B cell (primary cell): ENCODE results near the gene STH. TPM values are rescaled to one million over a fixed set of nuclear protein-coding genes. Genes with fewer than 3 reads are reported as not detected.

Experiments
- ATAC-seq: fragments of 200-7000 bp; cut with Tn5 transposase; one replicate; pipeline ENCODE4 v1.10.0; 2021; ENCODE audit warnings: low read depth, mild to moderate bottlenecking, moderate number of reproducible peaks, moderate library complexity
- CTCF ChIA-PET: fragments of 350-600 bp; sonication (Branson Sonifier 250); formaldehyde crosslinking; loops from one replicate; lab custom pipeline; 2021; ENCODE audit warnings: antibody characterized with exemption, inconsistent platforms; lab: Charles Lee
- POLR2A ChIA-PET: fragments of 350-600 bp; sonication (Branson Sonifier 250); formaldehyde crosslinking; loops from one replicate; lab custom pipeline; 2021; ENCODE audit warnings: antibody characterized with exemption; lab: Charles Lee
- DNase-seq: peaks from one replicate; pipeline ENCODE4 v3.0.0; 2013
- H2AFZ ChIP-seq: 2 replicates; pipeline ENCODE4 v1.6.1; 2012; ENCODE audit warnings: mild to moderate bottlenecking, low read depth, low read length; ENCODE audit not compliant: insufficient read depth, poor library complexity, severe bottlenecking
- H3K27ac ChIP-seq, 2 donors: 1 replicate in 1 of 2; 2 replicates in 1 of 2; pipeline ENCODE4 v1.5.1; 2012 to 2013; ENCODE audit warnings: low read length in 2 of 2, mild to moderate bottlenecking in 2 of 2, moderate library complexity in 1 of 2
- H3K27me3 ChIP-seq, 4 experiments: fragments of 200-600 bp in 1 of 4; sonication (generic) in 1 of 4; replicated peaks in 1 of 4; 1 replicate in 2 of 4; 2 replicates in 2 of 4; pipeline versions ENCODE4 v1.6.1 to v1.7.0; 2013 to 2016; ENCODE audit warnings: low read length in 3 of 4, mild to moderate bottlenecking in 2 of 4, mixed read lengths in 1 of 4, moderate library complexity in 1 of 4; ENCODE audit not compliant: insufficient read depth in 4 of 4, control insufficient read depth in 3 of 4; ENCODE audit errors: control extremely low read depth in 1 of 4
- H3K36me3 ChIP-seq, 2 experiments: replicated peaks in 1 of 2; 1 replicate in 1 of 2; 2 replicates in 1 of 2; pipeline versions ENCODE4 v1.6.1 to v1.7.1; 2013; ENCODE audit warnings: low read length in 1 of 2; ENCODE audit not compliant: insufficient read depth in 2 of 2, control insufficient read depth in 1 of 2; ENCODE audit errors: control extremely low read depth in 1 of 2, extremely low read depth in 1 of 2
- H3K4me1 ChIP-seq, 2 donors: fragments of 200-600 bp in 1 of 2; sonication (generic) in 1 of 2; 1 replicate in 1 of 2; 2 replicates in 1 of 2; pipeline versions ENCODE4 v1.5.1 to v1.6.1; 2013 to 2017; ENCODE audit warnings: low read length in 2 of 2; ENCODE audit not compliant: control insufficient read depth in 2 of 2, insufficient read depth in 2 of 2
- H3K4me2 ChIP-seq: replicated peaks from 2 replicates; pipeline ENCODE3; 2012; ENCODE audit warnings: mild to moderate bottlenecking, low read depth, low read length; ENCODE audit not compliant: poor library complexity, severe bottlenecking
- H3K4me3 ChIP-seq, 5 experiments: fragments of 200-600 bp in 1 of 5; sonication (generic) in 1 of 5; 1 replicate in 3 of 5; 2 replicates in 2 of 5; pipeline versions ENCODE4 v1.5.1 to v1.7.0; 2011 to 2016; ENCODE audit warnings: low read length in 4 of 5, mild to moderate bottlenecking in 4 of 5, low read depth in 2 of 5, control low read depth in 1 of 5, moderate library complexity in 1 of 5; ENCODE audit not compliant: insufficient read depth in 1 of 5; ENCODE audit errors: control extremely low read depth in 1 of 5, extremely low read depth in 1 of 5
- H3K79me2 ChIP-seq: fragments of 200-600 bp; sonication (generic); one replicate; pipeline ENCODE4 v1.6.0; 2016; ENCODE audit warnings: low read length; ENCODE audit not compliant: control insufficient read depth, insufficient read depth
- H3K9ac ChIP-seq: fragments of 200-600 bp; sonication (generic); 2 replicates; pipeline ENCODE4 v1.6.1; 2017; ENCODE audit warnings: mild to moderate bottlenecking, low read length, moderate library complexity
- H3K9me3 ChIP-seq, 3 donors: one replicate each; pipeline versions ENCODE4 v1.6.1 to v1.7.1; 2013; ENCODE audit warnings: low read length in 2 of 3; ENCODE audit not compliant: control insufficient read depth in 2 of 3, insufficient read depth in 1 of 3; ENCODE audit errors: control extremely low read depth in 1 of 3
- H4K20me1 ChIP-seq: 2 replicates; pipeline ENCODE4 v1.6.0; 2012; ENCODE audit warnings: mild to moderate bottlenecking, low read length; ENCODE audit not compliant: insufficient read depth, control insufficient read depth, poor library complexity, severe bottlenecking
- H3K27ac Mint-ChIP-seq: one replicate; pipeline ENCODE4 v1.8.0; 2021; ENCODE audit warnings: mixed read lengths
- H3K27me3 Mint-ChIP-seq: one replicate; pipeline ENCODE4 v1.8.0; 2021; ENCODE audit warnings: mixed read lengths
- H3K4me1 Mint-ChIP-seq: one replicate; pipeline ENCODE4 v1.8.0; 2021; ENCODE audit warnings: mixed read lengths
- H3K4me3 Mint-ChIP-seq: one replicate; pipeline ENCODE4 v1.8.0; 2021; ENCODE audit warnings: mixed read lengths
- H3K9me3 Mint-ChIP-seq: one replicate; pipeline ENCODE4 v1.8.0; 2022; ENCODE audit warnings: mixed read lengths; ENCODE audit not compliant: insufficient read depth
- CTCF ChIP-seq: fragments of 200-600 bp; IDR thresholded peaks from one replicate; pipeline ENCODE4 v1.8.0; 2022; ENCODE audit warnings: antibody characterized with exemption, mild to moderate bottlenecking
- EZH2 ChIP-seq: IDR thresholded peaks from 2 replicates; pipeline ENCODE4 v1.6.1; 2012; ENCODE audit warnings: borderline replicate concordance, low read depth, mild to moderate bottlenecking, moderate library complexity, low read length; ENCODE audit not compliant: insufficient read depth, poor library complexity, severe bottlenecking
- WGBS: methylation state at CpG from one replicate; pipeline ENCODE4 v1.1.5; 2013; ENCODE audit warnings: missing lambda C conversion rate; ENCODE audit not compliant: insufficient coverage; 5-methylcytosine and 5-hydroxymethylcytosine counted together
- intact Hi-C: fragments of 100-400 bp; cut with micrococcal nuclease; formaldehyde crosslinking; loops from one replicate; pipeline ENCODE4 v1.10.0; 2022
- polyA plus RNA-seq: library from polyadenylated mRNA; depleted of rRNA; stranded (reverse); fragments of >200 nt; gene quantifications from 2 replicates; pipeline ENCODE4 v1.2.3, GENCODE V29; 2012
- total RNA-seq, 2 donors: library from RNA; stranded (reverse); fragments of 120-200 nt in 1 of 2; gene quantifications; 1 replicate in 1 of 2; 2 replicates in 1 of 2; pipeline versions ENCODE4 v1.2.3 to v1.2.4, GENCODE V29; 2013 to 2022

The STH gene
- total and polyA plus RNA-seq, 2 donors (not counting 1 experiment from before 2014, with no cell fraction given): not detected

GRCh38 chr17:46011711-46012505, 12.9 kb downstream of the STH start:
- Mint-ChIP-seq H3K9me3 (no peaks in the 10 kb centered on the region), H3K27me3 (peaks cover 8% of the 10 kb centered on the region), H3K4me3 (no peak overlapping the region), H3K4me1 (no peaks in the 10 kb centered on the region), H3K27ac (no peak overlapping the region)
- Histone ChIP-seq H3K9me3 (no peaks in the 10 kb centered on the region), H3K4me1 (no peaks in the 10 kb centered on the region), H3K27me3 (peaks cover 0 to 5% (median 0%) of the 10 kb centered on the region in 4 experiments), H2AFZ (no peak overlapping the region), H4K20me1 (no peaks in the 10 kb centered on the region), H3K9ac (no peak overlapping the region), H3K27ac (no peak overlapping the region), H3K79me2 (no peaks in the 10 kb centered on the region), H3K36me3 (no peaks in the 10 kb centered on the region), H3K4me3 (no peak overlapping the region), H3K4me2 (no peak overlapping the region)
- no peak for TF ChIP-seq EZH2
- TF ChIP-seq CTCF: no peak
- ChIA-PET POLR2A (no interaction called here), CTCF (interaction anchor here (0.7 kb wide), 1 partner anchor 52 kb away, joined by 3 read pairs; no protein-coding TSS in a partner anchor)
- intact Hi-C loops: no loop called here
- ATAC-seq (no peak), DNase-seq (no peak)
- WGBS: 94% methylated on average over 28 of the region's 28 CpGs

GRCh38 chr17:46012506-46013079, 13.5 kb downstream of the STH start:
- CTCF ChIA-PET: interaction anchor here (0.7 to 1.2 kb wide), 2 partner anchors 51 to 200 kb away, joined by 3 to 4 read pairs; no protein-coding TSS in a partner anchor
- H3K9ac ChIP-seq: no peak overlapping the region
- H3K4me2 ChIP-seq: no peak overlapping the region

More at GRCh38 chr17:46012506-46013079, 13.5 kb downstream of the STH start:
- Mint-ChIP-seq H3K27me3 (peaks cover 8% of the 10 kb centered on the region), H3K27ac (no peak overlapping the region), H3K9me3 (no peaks in the 10 kb centered on the region), H3K4me1 (no peaks in the 10 kb centered on the region), H3K4me3 (no peak overlapping the region)
- ATAC-seq: no peak
- Histone ChIP-seq H4K20me1 (no peaks in the 10 kb centered on the region), H3K9me3 (no peaks in the 10 kb centered on the region), H3K79me2 (no peaks in the 10 kb centered on the region), H3K4me3 (no peak overlapping the region), H3K27me3 (peaks cover 0 to 5% (median 0%) of the 10 kb centered on the region in 4 experiments), H3K4me1 (no peaks in the 10 kb centered on the region), H3K36me3 (no peaks in the 10 kb centered on the region), H3K27ac (no peak overlapping the region), H2AFZ (no peak overlapping the region)
- 86% methylated on average over 10 of the region's 11 CpGs for whole genome bisulfite sequencing
- no peak for TF ChIP-seq EZH2
- no peak for TF ChIP-seq CTCF
- intact Hi-C loops: no loop called here
- POLR2A ChIA-PET: no interaction called here
- no peak for DNase-seq
